ENCODE data around the gene PRMT1. TPM values are rescaled to one million over a fixed set of nuclear protein-coding genes. Genes with fewer than 3 reads are reported as not detected.

The PRMT1 gene
- total and polyA plus RNA-seq, 9 of the 15 experiments (the other 6 are each of a cell fraction or from before 2014, with no cell fraction given) = 13.3 to 464 (median 326) TPM

GRCh38 chr19:49676136-49676783, 811 bp upstream of the PRMT1 start (continued):
- TF ChIP-seq MYNN (IDR thresholded peaks at IDR 0.05) (no peak), MYNN (CRISPR knock-in tag; IDR thresholded peaks at IDR 0.05) (no peak), SMARCA5 (IDR thresholded peaks at IDR 0.05) (peak; percentile 98), NR2C2 (CRISPR knock-in tag; IDR thresholded peaks at IDR 0.05) (no peak), NR2C2 (tag; IDR thresholded peaks at IDR 0.05) (no peak), ELF2 (CRISPR knock-in tag; IDR thresholded peaks at IDR 0.05) (no peak), MED1 (CRISPR knock-in tag; IDR thresholded peaks at IDR 0.05; ENCODE audit: borderline replicate concordance) (no peak), NCOR1 (IDR thresholded peaks at IDR 0.05) (no peak), KLF16 (IDR thresholded peaks at IDR 0.05) (no peak), ZNF24 (IDR thresholded peaks at IDR 0.05) (no peak), KDM2B (CRISPR knock-in tag; IDR thresholded peaks at IDR 0.05) (no peak), KDM5B (IDR thresholded peaks at IDR 0.05; ENCODE audit: insufficient replicate concordance, low read depth, low read length) (peak; percentile 82), FOXA3 (CRISPR knock-in tag; conservative IDR thresholded peaks at IDR 0.05 in 1 of 2, IDR thresholded peaks at IDR 0.05 in 1 of 2) (no peak), ZKSCAN1 (IDR thresholded peaks at IDR 0.05; ENCODE audit: low read depth, low read length) (0 out of 2 replicates have a peak, but pooled peaks have one; percentile 5), FOXA1 (IDR thresholded peaks at IDR 0.05; ENCODE audit: borderline replicate concordance) (no peak), E2F3 (CRISPR knock-in tag; IDR thresholded peaks at IDR 0.05) (no peak), STAT5A (IDR thresholded peaks at IDR 0.05; ENCODE audit: borderline replicate concordance, low read length) (no peak; the same call in 1 of the 2 replicates), PHTF2 (CRISPR knock-in tag; IDR thresholded peaks at IDR 0.05) (no peak), ELF1 (tag; IDR thresholded peaks at IDR 0.05) (no peak), RCOR1 (IDR thresholded peaks at IDR 0.05; ENCODE audit: borderline replicate concordance in 1 of 2, low read depth in 2 of 2, low read length in 2 of 2) (peak; percentile 82 to 97), ZZZ3 (IDR thresholded peaks at IDR 0.05) (no peak), ZNF655 (CRISPR knock-in tag; IDR thresholded peaks at IDR 0.05) (no peak), ZNF778 (CRISPR knock-in tag; IDR thresholded peaks at IDR 0.05) (no peak), COPS2 (conservative IDR thresholded peaks at IDR 0.05) (no peak), ZNF3 (CRISPR knock-in tag; IDR thresholded peaks at IDR 0.05) (no peak), CSDE1 (IDR thresholded peaks at IDR 0.05) (no peak), TCF7L2 (IDR thresholded peaks at IDR 0.05; ENCODE audit: low read depth, low read length) (peak; percentile 97), SMAD4 (CRISPR knock-in tag; conservative IDR thresholded peaks at IDR 0.05) (0 out of 2 replicates have a peak, but pooled peaks have one; percentile 33)
- TF ChIP-seq, protein P1, sequence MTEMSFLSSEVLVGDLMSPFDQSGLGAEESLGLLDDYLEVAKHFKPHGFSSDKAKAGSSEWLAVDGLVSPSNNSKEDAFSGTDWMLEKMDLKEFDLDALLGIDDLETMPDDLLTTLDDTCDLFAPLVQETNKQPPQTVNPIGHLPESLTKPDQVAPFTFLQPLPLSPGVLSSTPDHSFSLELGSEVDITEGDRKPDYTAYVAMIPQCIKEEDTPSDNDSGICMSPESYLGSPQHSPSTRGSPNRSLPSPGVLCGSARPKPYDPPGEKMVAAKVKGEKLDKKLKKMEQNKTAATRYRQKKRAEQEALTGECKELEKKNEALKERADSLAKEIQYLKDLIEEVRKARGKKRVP (CRISPR knock-in tag; IDR thresholded peaks at IDR 0.05) = no peak
- TF ChIP-seq, protein P2, sequence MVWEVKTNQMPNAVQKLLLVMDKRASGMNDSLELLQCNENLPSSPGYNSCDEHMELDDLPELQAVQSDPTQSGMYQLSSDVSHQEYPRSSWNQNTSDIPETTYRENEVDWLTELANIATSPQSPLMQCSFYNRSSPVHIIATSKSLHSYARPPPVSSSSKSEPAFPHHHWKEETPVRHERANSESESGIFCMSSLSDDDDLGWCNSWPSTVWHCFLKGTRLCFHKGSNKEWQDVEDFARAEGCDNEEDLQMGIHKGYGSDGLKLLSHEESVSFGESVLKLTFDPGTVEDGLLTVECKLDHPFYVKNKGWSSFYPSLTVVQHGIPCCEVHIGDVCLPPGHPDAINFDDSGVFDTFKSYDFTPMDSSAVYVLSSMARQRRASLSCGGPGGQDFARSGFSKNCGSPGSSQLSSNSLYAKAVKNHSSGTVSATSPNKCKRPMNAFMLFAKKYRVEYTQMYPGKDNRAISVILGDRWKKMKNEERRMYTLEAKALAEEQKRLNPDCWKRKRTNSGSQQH (CRISPR knock-in tag; IDR thresholded peaks at IDR 0.05) = no peak
